IPS-NIHi7 (cell line): Measurements from ENCODE around the gene RAPSN.
A peak's percentile ranks its signal among the peaks of the same experiment; 100 is the strongest.

Source experiments
- DNase-seq: peaks from one replicate; pipeline ENCODE4 v3.0.0; 2012; ENCODE audit warnings: mixed read lengths; ENCODE audit errors: extremely low spot score

The RAPSN gene

DNA sequence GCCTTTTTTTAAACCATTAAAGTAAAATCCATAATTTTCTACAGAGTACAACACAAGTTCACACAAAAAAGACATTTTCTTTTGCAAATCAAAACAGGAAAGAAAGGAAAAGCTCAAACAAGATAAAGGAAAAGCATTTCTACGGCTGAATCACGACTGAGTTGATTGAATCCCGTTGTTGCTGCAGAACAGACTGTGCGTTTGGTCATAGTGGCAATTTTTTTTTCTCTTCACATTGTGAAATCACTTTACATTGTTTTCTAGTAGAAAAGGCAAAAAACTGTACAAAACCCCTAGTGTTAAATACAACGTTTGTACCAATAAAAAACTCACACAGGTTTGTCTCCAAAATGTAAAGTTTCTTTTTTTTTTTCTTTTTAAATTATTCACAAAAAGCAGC is 17.3 kb upstream of the RAPSN start:
- no peak for DNase-seq

GRCh38 chr11:47464483-47464882 is 15.5 kb upstream of the RAPSN start:
- no peak for DNase-seq

DNA sequence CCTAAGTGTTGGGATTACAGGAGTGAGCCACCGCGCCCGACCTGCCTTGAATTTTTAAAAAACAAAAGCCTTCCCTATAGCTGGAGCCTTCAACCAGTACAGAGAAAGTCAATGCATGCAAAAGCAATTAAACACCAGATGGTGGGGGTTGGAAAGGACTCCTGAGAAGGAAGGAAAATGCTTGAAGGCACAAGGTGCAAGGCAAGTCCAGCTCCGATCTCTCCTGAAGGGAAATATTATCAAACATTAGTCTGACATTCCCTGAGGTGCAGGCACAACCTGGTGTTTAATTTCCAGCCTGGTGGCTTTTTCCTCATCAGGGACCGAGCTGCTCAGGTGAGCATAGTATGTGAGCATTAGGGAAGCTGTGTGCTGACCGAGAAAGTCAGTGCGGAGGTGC is 12.9 kb upstream of the RAPSN start:
- no peak for DNase-seq

- DNase-seq, result no peak
Measured at GRCh38 chr11:47460571-47461235, 11.8 kb upstream of the RAPSN start.

DNA sequence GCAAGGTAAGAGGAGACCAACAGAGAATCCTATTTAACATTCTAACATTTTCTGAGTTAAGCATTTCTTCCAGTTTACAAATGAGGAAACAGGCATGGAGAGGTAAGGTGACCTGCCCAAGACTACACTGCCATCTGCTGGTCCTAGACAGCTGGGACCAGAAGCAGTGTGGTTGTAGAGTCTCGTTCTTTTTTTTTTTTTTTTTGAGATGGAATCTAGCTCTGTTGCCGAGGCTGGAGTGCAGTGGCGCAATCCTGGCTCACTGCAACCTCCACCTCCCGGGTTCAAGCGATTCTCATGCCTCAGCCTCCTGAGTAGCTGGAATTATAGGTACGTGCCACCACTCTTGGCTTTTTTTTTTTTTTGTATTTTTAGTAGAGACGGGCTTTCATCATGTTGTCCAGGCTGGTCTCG is 5.3 kb upstream of the RAPSN start:
- DNase-seq, result peak; percentile 80

GRCh38 chr11:47453365-47453764 is 4.4 kb upstream of the RAPSN start:
- DNase-seq, result no peak

DNA sequence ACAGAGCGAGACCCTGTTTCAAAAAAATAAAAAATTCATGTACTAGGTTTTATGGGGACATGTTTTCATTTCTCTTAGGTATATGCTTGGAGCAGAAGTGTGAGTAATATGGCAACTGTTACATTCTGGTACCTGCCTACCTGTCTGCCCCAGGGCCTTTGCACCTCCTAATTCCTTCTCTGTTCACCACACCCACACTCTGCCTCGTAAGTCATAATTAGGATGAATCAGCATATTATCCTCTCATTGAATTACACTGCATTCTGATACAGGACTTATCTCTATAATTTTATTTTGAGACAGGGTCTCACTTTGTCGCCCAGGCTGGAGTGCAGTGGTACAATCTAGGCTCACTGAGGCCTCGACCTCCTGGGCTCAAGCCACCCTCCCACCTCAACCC is 3.1 kb upstream of the RAPSN start:
- no peak for DNase-seq

DNA sequence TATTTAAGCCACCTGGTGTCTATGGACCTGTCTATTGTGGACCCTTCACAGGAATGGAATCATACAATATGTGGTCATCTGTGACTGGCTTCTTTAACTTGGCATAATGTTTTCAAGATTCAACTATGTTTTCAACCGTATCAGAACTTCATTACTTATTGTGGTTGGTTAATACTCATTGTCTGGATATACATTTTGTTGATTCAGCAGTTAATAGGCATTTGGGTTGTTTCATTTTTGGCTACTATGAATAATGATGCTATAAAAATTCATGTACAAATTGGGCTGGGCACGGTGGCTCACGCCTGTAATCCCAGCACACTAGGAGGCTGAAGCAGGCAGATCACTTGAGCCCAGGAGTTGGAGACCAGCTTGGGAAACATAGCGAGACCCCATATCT is 2.5 kb upstream of the RAPSN start:
- no peak for DNase-seq

GRCh38 chr11:47449541-47449940 is 605 bp upstream of the RAPSN start:
- no peak for DNase-seq

GRCh38 chr11:47447906-47448305 is 1.0 kb downstream of the RAPSN start:
- no peak for DNase-seq

DNA sequence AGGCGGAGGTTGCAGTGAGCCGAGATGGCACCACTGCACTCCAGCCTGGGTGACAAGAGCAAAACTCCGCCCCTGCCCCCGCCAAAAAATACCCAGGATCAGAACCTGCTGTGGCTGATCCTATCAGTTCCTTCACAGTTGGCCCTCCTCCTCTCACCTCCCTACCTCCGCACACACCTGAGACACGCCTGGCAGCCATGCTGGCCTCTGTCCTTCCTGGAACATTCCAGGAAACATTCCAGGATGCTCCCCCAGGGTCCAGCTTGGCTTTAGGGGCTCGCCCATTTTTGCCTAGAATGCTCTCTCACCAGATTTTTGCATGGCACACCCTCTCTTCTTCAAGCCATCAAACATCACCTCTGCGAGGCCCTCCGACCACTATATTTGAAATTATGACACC is 2.1 kb downstream of the RAPSN start:
- no peak for DNase-seq

- no peak for DNase-seq
Measured at GRCh38 chr11:47445840-47446239, 3.1 kb downstream of the RAPSN start.

DNA sequence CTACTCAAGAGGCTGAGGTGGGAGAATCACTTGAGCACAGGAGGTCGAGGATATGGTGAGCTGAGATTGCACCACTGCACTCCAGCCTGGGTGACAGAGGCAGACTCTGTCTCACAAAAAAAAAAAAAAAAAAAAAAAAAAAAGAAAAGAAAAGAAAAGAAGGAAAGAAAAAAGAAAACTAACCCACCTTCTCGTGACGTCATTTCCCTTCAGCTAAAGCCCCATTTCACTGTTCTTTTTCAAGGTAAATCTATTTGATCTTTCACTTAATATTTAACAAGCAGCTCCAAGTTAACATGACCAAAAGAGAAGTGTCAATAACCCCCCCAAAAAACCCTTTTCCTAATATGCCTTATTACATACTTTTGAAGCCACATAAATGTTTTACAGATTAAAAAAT is 5.1 kb downstream of the RAPSN start:
- DNase-seq, result no peak

GRCh38 chr11:47443028-47443700 is 5.8 kb downstream of the RAPSN start:
- no peak for DNase-seq

DNA sequence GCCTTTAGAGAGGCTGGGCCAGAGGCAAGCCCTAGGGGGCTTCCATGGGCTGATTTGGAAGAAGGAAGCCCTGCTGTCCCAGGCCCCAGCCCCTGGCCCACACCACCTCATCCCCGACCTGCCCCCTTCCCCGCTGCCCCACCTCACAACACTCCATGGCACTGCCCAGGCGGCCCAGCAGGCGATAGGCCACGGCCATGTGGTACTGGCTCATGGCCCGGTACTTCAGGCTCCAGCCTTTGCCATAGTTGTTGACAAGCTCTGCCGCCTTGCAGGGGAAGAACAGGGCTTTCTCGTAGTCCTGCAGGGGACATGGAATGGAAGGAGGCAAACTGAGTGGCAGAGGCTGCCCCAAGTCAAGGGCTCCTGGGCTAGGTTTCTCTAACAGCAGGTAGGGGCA is 6.4 kb downstream of the RAPSN start:
- no peak for DNase-seq

DNA sequence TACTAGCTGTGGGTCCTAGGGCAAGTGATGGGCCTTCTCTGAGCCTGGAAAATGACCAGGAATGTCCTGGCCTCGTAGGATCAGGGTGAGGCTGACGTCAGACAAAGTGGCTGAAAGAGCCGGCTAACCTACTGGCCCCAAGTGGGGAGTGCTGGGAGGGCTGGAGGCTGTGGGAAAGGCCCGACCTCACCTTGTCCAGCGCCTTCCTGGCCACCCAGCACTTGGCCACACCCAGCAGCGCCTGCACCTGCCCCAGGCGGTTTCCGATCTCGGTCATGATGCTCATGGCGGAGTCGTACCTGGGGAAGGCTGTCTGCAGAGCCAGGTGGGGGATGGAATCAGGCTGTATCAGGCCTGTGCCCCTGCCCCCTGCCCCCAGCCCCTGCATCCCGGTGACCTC is 7.5 kb downstream of the RAPSN start:
- DNase-seq, result no peak

GRCh38 chr11:47440054-47440476 is 8.9 kb downstream of the RAPSN start:
- DNase-seq, result no peak

DNA sequence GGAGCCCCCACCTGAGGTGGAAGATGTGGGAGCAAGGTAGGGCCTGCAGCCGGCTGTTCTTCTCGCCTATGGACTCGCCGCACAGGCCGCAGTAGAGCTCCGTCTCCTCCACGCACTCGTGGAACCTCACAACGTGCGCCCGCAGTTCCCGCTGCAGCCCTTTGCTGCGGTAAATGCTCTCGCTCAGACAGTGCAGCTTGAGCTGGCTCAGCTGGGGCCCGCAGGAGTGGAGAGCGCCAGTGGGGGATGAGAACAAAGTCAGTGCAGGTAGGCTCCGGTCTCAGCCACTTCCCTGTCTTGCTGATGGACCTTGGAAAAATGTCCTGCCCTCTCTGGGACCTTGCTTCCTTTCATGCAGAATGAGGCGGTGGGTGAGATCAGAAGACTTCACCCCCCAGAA is 10.2 kb downstream of the RAPSN start:
- DNase-seq, result no peak

DNA sequence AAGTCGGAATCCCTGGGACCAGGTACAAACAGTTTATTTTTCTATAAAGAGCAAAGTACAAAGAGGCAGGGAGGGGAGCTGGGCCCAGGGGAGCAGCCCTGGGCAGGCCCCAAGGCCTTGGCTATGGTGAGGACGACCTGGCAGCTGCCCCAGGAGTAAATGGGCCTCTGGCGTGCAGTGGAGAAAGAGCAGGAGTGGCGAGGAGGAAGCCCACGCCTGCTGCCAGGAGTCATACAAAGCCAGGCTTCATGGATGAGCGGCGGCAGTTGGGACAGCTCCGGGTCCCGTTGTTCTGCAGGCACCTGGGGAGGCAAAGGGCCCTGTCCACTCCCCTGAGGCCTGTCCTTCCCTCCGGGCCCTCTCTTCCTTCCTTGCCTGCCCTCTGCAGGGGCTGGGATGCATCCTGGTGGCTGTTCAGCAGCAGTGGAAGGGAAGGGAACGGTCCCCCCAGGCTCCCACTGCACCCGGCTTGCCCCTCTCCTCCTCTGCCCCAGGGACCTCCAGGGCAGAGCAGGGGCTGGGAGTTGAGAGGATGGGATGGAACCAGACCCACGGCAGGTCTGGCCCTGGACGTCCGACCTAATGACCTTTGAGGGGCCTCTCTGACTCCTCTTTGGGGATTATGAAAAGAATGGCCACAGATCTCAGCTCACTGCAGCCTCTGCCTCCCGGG is 11.1 kb downstream of the RAPSN start:
- DNase-seq, result no peak

DNA sequence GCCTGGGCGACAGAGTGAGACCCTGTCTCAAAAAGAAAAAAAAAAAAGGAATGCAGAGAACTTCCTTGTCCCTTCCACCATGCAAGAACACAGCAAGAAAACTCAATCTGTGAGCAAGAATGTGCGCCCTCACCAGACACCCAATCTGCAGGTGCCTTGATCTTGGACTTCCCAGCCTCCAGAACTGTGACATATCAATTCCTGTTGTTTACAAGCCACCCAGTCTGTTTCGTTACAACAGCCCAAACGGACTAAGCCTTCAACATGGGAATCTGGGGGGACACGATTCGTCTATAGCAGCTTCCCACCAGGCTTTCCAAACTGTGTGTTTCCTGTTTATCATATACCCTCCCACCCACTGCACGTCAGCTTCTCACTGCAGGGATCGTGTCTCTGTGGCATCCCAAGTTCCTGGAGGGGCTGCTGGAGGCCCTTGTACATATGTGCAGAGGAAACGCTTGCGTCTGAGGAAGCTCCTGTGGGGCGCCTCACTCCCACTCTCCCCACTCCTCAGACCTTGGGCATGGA is 11.7 kb downstream of the RAPSN start:
- no peak for DNase-seq

DNA sequence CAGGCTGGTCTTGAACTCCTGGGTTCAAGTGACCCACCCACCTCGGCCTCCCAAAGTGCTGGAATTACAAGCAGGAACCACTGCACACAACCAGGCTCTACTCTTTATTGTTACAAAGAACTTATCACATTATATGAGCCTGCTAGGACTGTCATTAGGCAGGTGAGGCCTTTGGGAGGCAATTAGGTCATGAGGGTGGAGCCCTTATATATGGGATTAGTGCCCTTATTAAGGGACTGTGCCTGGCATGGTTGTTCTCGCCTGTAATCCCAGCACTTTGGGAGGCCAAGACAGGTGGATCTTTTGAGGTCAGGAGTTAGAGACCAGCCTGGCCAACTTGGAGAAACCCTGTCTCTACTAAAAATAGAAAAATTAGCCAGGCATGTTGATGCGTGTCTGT is 12.2 kb downstream of the RAPSN start:
- DNase-seq, result no peak

DNA sequence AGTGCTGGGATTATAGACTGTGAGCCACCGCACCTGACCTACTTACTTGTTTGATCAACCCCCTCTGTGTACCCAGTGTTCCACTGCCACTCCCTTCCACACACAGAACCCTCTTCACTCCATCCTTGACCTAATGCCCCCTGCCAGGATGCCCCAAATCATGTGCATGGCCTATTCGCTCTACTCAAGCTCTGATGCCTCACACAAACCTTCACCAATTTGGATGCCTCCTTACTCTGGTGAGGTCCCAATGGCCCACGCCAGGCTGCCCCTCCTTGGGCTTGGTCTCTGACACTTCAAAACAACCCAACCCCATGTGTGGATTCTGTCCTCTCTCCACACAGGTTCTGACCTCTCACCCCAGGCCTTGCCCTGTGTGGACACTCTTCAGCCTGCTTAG is 13.2 kb downstream of the RAPSN start:
- DNase-seq, result no peak
